SK-N-SH treated with all-trans-retinoic acid at 6 μM for 48 hours (cell line): Measurements from ENCODE around the gene MT1G.

Experiments used
- ATAC-seq: fragments of 200-7000 bp; cut with Tn5 transposase; 3 replicates; pipeline ENCODE4 v1.9.1; 2020; ENCODE audit warnings: mild to moderate bottlenecking, moderate library complexity
- ARNTL ChIP-seq: fragments of 450-650 bp; formaldehyde crosslinking; IDR thresholded peaks from 2 replicates; pipeline ENCODE4 v1.5.0; 2020; ENCODE audit warnings: low read depth, mild to moderate bottlenecking, moderate library complexity, borderline replicate concordance
- CSDC2 ChIP-seq: fragments of 250-450 bp; sonication (Bioruptor Pico); IDR thresholded peaks from 2 replicates; pipeline ENCODE4 v1.5.0; 2020; ENCODE audit warnings: mild to moderate bottlenecking, moderate library complexity
- ESRRG ChIP-seq: fragments of 250-450 bp; sonication (Bioruptor Pico); IDR thresholded peaks from 2 replicates; pipeline ENCODE4 v1.6.1; 2021; ENCODE audit warnings: mild to moderate bottlenecking
- ISL1 ChIP-seq: fragments of 250-450 bp; sonication (Bioruptor Pico); IDR thresholded peaks from 2 replicates; pipeline ENCODE4 v2.1.2; 2022; ENCODE audit warnings: mild to moderate bottlenecking, moderate library complexity
- OSR1 ChIP-seq: fragments of 250-450 bp; sonication (Bioruptor Pico); IDR thresholded peaks from 2 replicates; pipeline ENCODE4 v1.8.0; 2022; ENCODE audit warnings: moderate library complexity, mild to moderate bottlenecking, inconsistent platforms
- POU6F1 ChIP-seq: fragments of 250-450 bp; sonication (Bioruptor Pico); IDR thresholded peaks from 2 replicates; pipeline ENCODE4 v1.8.0; 2021; ENCODE audit warnings: low read depth, mild to moderate bottlenecking, moderate library complexity, borderline replicate concordance
- PPARA ChIP-seq: fragments of 250-450 bp; sonication (Bioruptor Pico); IDR thresholded peaks from 2 replicates; pipeline ENCODE4 v1.5.0; 2020; ENCODE audit warnings: mild to moderate bottlenecking, borderline replicate concordance
- RARB ChIP-seq: fragments of 250-450 bp; sonication (Bioruptor Pico); IDR thresholded peaks from 2 replicates; pipeline ENCODE4 v1.8.0; 2021; ENCODE audit warnings: mild to moderate bottlenecking, moderate library complexity
- SNAI2 ChIP-seq: fragments of 250-450 bp; sonication (Bioruptor Pico); IDR thresholded peaks from 2 replicates; pipeline ENCODE4 v1.5.0; 2020; ENCODE audit warnings: mild to moderate bottlenecking, moderate library complexity
- TOX ChIP-seq: fragments of 250-450 bp; sonication (Bioruptor Pico); IDR thresholded peaks from 2 replicates; pipeline ENCODE4 v1.8.0; 2021; ENCODE audit warnings: mild to moderate bottlenecking, moderate library complexity, borderline replicate concordance
- TSHZ2 ChIP-seq: fragments of 250-450 bp; sonication (Bioruptor Pico); IDR thresholded peaks from 2 replicates; pipeline ENCODE4 v1.5.0; 2020; ENCODE audit warnings: mild to moderate bottlenecking, moderate library complexity
- ZC3H10 ChIP-seq: fragments of 250-450 bp; sonication (Bioruptor Pico); IDR thresholded peaks from 2 replicates; pipeline ENCODE4 v1.5.1; 2021; ENCODE audit warnings: mild to moderate bottlenecking, moderate library complexity
- ZFP3 ChIP-seq: fragments of 250-450 bp; sonication (Bioruptor Pico); IDR thresholded peaks from 2 replicates; pipeline ENCODE4 v1.5.0; 2020; ENCODE audit warnings: mild to moderate bottlenecking, moderate library complexity
- ZFP30 ChIP-seq: fragments of 450-650 bp; formaldehyde crosslinking; IDR thresholded peaks from 2 replicates; pipeline ENCODE4 v1.5.0; 2022; ENCODE audit warnings: mild to moderate bottlenecking, moderate library complexity
- ZNF565 ChIP-seq: fragments of 450-650 bp; formaldehyde crosslinking; conservative IDR thresholded peaks from 2 replicates; pipeline ENCODE4 v1.5.0; 2020; ENCODE audit warnings: low read depth, mild to moderate bottlenecking, moderate library complexity
- ZNF70 ChIP-seq: fragments of 450-650 bp; formaldehyde crosslinking; IDR thresholded peaks from 2 replicates; pipeline ENCODE4 v1.5.0; 2020; ENCODE audit warnings: mild to moderate bottlenecking, moderate library complexity
- TF ChIP-seq, protein P1 (sequence below): fragments of 250-450 bp; sonication (Bioruptor Pico); IDR thresholded peaks from 2 replicates; pipeline ENCODE4 v1.5.1; 2021; ENCODE audit warnings: mild to moderate bottlenecking, moderate library complexity
- TF ChIP-seq, protein P2 (sequence below): fragments of 250-450 bp; sonication (Bioruptor Pico); IDR thresholded peaks from 2 replicates; pipeline ENCODE4 v1.8.0; 2020; ENCODE audit warnings: mild to moderate bottlenecking, moderate library complexity, borderline replicate concordance
- TF ChIP-seq, protein P3 (sequence below): fragments of 250-450 bp; sonication (Bioruptor Pico); IDR thresholded peaks from 2 replicates; pipeline ENCODE4 v1.5.1; 2020; ENCODE audit warnings: low read depth, mild to moderate bottlenecking, moderate library complexity

The MT1G gene

DNA sequence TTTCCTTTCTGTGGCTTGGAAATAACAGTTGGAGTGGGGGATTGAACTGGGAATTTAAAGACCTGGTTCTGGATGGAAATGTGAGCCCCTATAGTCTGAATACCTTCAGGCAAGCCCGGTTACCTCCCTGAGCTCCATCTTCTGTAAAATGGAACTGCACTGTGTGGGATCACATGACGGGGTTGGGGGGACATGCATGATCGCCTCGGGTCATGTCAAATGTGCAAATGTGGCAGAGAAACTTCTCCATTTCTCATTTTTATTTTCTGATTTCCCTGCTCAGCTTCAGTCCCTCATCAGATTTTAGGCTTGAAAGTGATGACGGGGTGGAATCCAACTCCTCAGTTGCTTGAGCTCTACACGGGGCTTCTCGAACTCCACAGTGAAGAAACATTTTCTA is 14.6 kb downstream of the MT1G start:
- TF ChIP-seq, protein P1, sequence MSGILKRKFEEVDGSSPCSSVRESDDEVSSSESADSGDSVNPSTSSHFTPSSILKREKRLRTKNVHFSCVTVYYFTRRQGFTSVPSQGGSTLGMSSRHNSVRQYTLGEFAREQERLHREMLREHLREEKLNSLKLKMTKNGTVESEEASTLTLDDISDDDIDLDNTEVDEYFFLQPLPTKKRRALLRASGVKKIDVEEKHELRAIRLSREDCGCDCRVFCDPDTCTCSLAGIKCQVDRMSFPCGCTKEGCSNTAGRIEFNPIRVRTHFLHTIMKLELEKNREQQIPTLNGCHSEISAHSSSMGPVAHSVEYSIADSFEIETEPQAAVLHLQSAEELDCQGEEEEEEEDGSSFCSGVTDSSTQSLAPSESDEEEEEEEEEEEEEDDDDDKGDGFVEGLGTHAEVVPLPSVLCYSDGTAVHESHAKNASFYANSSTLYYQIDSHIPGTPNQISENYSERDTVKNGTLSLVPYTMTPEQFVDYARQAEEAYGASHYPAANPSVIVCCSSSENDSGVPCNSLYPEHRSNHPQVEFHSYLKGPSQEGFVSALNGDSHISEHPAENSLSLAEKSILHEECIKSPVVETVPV = no peak
- TF ChIP-seq, protein P2, sequence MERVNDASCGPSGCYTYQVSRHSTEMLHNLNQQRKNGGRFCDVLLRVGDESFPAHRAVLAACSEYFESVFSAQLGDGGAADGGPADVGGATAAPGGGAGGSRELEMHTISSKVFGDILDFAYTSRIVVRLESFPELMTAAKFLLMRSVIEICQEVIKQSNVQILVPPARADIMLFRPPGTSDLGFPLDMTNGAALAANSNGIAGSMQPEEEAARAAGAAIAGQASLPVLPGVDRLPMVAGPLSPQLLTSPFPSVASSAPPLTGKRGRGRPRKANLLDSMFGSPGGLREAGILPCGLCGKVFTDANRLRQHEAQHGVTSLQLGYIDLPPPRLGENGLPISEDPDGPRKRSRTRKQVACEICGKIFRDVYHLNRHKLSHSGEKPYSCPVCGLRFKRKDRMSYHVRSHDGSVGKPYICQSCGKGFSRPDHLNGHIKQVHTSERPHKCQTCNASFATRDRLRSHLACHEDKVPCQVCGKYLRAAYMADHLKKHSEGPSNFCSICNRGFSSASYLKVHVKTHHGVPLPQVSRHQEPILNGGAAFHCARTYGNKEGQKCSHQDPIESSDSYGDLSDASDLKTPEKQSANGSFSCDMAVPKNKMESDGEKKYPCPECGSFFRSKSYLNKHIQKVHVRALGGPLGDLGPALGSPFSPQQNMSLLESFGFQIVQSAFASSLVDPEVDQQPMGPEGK (CRISPR knock-in tag) = no peak
- TF ChIP-seq TOX (CRISPR knock-in tag) (no peak), ARNTL (CRISPR knock-in tag) (no peak)
- no peak for ATAC-seq

- TF ChIP-seq RARB (CRISPR knock-in tag) = no peak
- TF ChIP-seq ZNF565 = no peak
- no peak for TF ChIP-seq SNAI2 (CRISPR knock-in tag)
- no peak for TF ChIP-seq OSR1 (CRISPR knock-in tag)
- TF ChIP-seq ZFP30 (CRISPR knock-in tag) = no peak
- TF ChIP-seq ARNTL (CRISPR knock-in tag) = no peak
- no peak for TF ChIP-seq ZNF70 (CRISPR knock-in tag)
- no peak for TF ChIP-seq TOX (CRISPR knock-in tag)
- TF ChIP-seq ZC3H10 (CRISPR knock-in tag) = no peak
- TF ChIP-seq, protein P1 = no peak
- no peak for TF ChIP-seq ZFP3 (CRISPR knock-in tag)
- no peak for TF ChIP-seq POU6F1
- TF ChIP-seq ESRRG (CRISPR knock-in tag) = no peak
- TF ChIP-seq, protein P3, sequence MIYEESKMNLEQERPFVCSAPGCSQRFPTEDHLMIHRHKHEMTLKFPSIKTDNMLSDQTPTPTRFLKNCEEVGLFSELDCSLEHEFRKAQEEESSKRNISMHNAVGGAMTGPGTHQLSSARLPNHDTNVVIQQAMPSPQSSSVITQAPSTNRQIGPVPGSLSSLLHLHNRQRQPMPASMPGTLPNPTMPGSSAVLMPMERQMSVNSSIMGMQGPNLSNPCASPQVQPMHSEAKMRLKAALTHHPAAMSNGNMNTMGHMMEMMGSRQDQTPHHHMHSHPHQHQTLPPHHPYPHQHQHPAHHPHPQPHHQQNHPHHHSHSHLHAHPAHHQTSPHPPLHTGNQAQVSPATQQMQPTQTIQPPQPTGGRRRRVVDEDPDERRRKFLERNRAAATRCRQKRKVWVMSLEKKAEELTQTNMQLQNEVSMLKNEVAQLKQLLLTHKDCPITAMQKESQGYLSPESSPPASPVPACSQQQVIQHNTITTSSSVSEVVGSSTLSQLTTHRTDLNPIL (CRISPR knock-in tag) = no peak
- no peak for TF ChIP-seq CSDC2 (CRISPR knock-in tag)
- TF ChIP-seq, protein P2 (CRISPR knock-in tag) = no peak
- TF ChIP-seq ISL1 = no peak
- TF ChIP-seq PPARA (CRISPR knock-in tag) = no peak
- no peak for TF ChIP-seq TSHZ2 (CRISPR knock-in tag)
- TF ChIP-seq, all 23 proteins: peak for 0
These were observed 15.3 kb downstream of the MT1G start for GRCh38 chr16:56652600-56652999.

More at GRCh38 chr16:56652600-56652999, 15.3 kb downstream of the MT1G start:
- ATAC-seq = no peak
